HepG2 (cell line): ENCODE measurements around the gene GDF9. TPM values are rescaled to one million over a fixed set of nuclear protein-coding genes. Genes with fewer than 3 reads are reported as not detected.
A peak's percentile ranks its signal among the peaks of the same experiment; 100 is the strongest.

Experiments
- ARID5B ChIP-seq: IDR thresholded peaks from 2 replicates; pipeline ENCODE4 v1.4.0; 2020; ENCODE audit warnings: mild to moderate bottlenecking, missing genetic modification reagents
- CSRNP1 ChIP-seq: sonication (generic); formaldehyde crosslinking; IDR thresholded peaks from 2 replicates; pipeline ENCODE4 v1.8.1; 2023; ENCODE audit warnings: mild to moderate bottlenecking, missing genetic modification reagents
- GLI4 ChIP-seq: sonication (generic); formaldehyde crosslinking; IDR thresholded peaks from 2 replicates; pipeline ENCODE4 v1.5.1; 2020; ENCODE audit warnings: missing genetic modification reagents, mild to moderate bottlenecking, moderate library complexity, borderline replicate concordance
- JUN ChIP-seq: sonication (generic); formaldehyde crosslinking; IDR thresholded peaks from 2 replicates; pipeline ENCODE4 v1.4.0; 2020; ENCODE audit warnings: mild to moderate bottlenecking, missing genetic modification reagents
- KDM2A ChIP-seq: sonication (generic); formaldehyde crosslinking; IDR thresholded peaks from 2 replicates; pipeline ENCODE4 v1.4.0; 2020; ENCODE audit warnings: low read depth, missing genetic modification reagents, borderline replicate concordance
- NPAS2 ChIP-seq: sonication (generic); formaldehyde crosslinking; IDR thresholded peaks from 2 replicates; pipeline ENCODE4 v1.8.0; 2022; ENCODE audit warnings: mild to moderate bottlenecking, missing genetic modification reagents, borderline replicate concordance
- STAG1 ChIP-seq: sonication (generic); formaldehyde crosslinking; IDR thresholded peaks from 2 replicates; pipeline ENCODE4 v1.4.0; 2020; ENCODE audit warnings: missing genetic modification reagents
- TBL1XR1 ChIP-seq: fragments of 150-350 bp; IDR thresholded peaks from 2 replicates; pipeline ENCODE4 v1.6.1; 2014; ENCODE audit warnings: borderline replicate concordance, low read length; ENCODE audit not compliant: partially characterized antibody
- TBP ChIP-seq: sonication (generic); formaldehyde crosslinking; IDR thresholded peaks from 2 replicates; pipeline ENCODE4 v1.5.0; 2020; ENCODE audit warnings: missing genetic modification reagents
- ZFYVE20 ChIP-seq: sonication (generic); formaldehyde crosslinking; IDR thresholded peaks from 2 replicates; pipeline ENCODE4 v1.8.0; 2023; ENCODE audit warnings: low read depth, mild to moderate bottlenecking, moderate library complexity, missing genetic modification reagents, borderline replicate concordance
- ZKSCAN1 ChIP-seq: fragments of 150-350 bp; IDR thresholded peaks from 2 replicates; pipeline ENCODE4 v1.6.1; 2014; ENCODE audit warnings: low read length
- ZNF546 ChIP-seq: sonication (generic); formaldehyde crosslinking; conservative IDR thresholded peaks from 2 replicates; pipeline ENCODE4 v1.8.1; 2023; ENCODE audit warnings: mild to moderate bottlenecking, missing genetic modification reagents
- ZNF792 ChIP-seq: IDR thresholded peaks from 2 replicates; pipeline ENCODE4 v1.6.1; 2016
- ZNF891 ChIP-seq: sonication (generic); formaldehyde crosslinking; IDR thresholded peaks from 2 replicates; pipeline ENCODE4 v1.5.0; 2020; ENCODE audit warnings: mild to moderate bottlenecking, missing genetic modification reagents
- ZZZ3 ChIP-seq: sonication (generic); formaldehyde crosslinking; IDR thresholded peaks from 2 replicates; pipeline ENCODE4 v1.4.0; 2020; ENCODE audit warnings: missing genetic modification reagents, mild to moderate bottlenecking, borderline replicate concordance
- polyA plus RNA-seq, 8 experiments: library from polyadenylated mRNA; depleted of rRNA in 3 of 8; stranded (reverse) in 7 of 8; unstranded in 1 of 8; fragments of >200 nt; fragmentation: Illumina TruSeq in 4 of 8; extraction: Trizol in 4 of 8; gene quantifications; 2 replicates each; pipeline versions ENCODE4 v1.2.1 to v1.2.3, GENCODE V29; 2011 to 2016; ENCODE audit warnings: low read depth in 4 of 8, missing spikeins in 1 of 8, mixed read lengths in 1 of 8; ENCODE audit not compliant: insufficient read depth in 1 of 8
- total RNA-seq, 5 experiments: library from RNA; depleted of rRNA; stranded (reverse); fragments of >200 nt; fragmentation: Illumina TruSeq; extraction: Trizol; gene quantifications; 2 replicates each; pipeline ENCODE4 v1.2.3, GENCODE V29; 2016; ENCODE audit warnings: low read depth in 1 of 5
- TF ChIP-seq, protein P1 (sequence below): IDR thresholded peaks from 2 replicates; pipeline ENCODE4 v1.6.1; 2016; ENCODE audit warnings: missing genetic modification reagents, missing compliant biosample characterization
- TF ChIP-seq, protein P2 (sequence below): sonication (generic); formaldehyde crosslinking; IDR thresholded peaks from 2 replicates; pipeline ENCODE4 v1.5.1; 2020; ENCODE audit warnings: mild to moderate bottlenecking, missing genetic modification reagents, borderline replicate concordance
- TF ChIP-seq, protein P3 (sequence below): IDR thresholded peaks from 2 replicates; pipeline ENCODE4 v1.6.1; 2016
- TF ChIP-seq, protein P4 (sequence below): sonication (generic); formaldehyde crosslinking; conservative IDR thresholded peaks from 2 replicates; pipeline ENCODE4 v1.4.0; 2020; ENCODE audit warnings: mild to moderate bottlenecking, missing genetic modification reagents, moderate library complexity

The GDF9 gene
- total and polyA plus RNA-seq, 2 of the 13 experiments (the other 11 are each of a cell fraction or from before 2014, with no cell fraction given): 0.33 to 0.38 TPM

DNA sequence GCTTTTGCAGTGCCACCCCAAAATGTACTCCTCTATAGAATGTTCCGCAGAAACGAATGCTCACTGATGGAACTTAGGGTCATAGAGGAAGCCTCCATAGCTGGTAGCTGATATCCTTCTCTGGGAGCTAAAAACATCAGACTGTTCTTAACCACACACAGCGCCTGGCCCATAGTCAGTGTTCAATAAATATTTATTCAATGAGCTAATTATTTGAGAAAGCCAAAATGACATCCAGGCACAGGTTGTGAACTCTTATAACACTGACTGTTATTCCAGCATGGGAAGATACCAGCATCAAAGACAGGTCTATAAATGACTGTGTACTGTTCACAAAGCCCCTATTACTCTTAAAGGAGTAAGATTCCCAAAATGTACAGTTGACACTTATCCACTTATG, 12.9 kb downstream of the GDF9 start (continued):
- TF ChIP-seq TBL1XR1 (no peak), NPAS2 (CRISPR knock-in tag) (no peak), ZNF792 (CRISPR knock-in tag) (0 out of 2 replicates have a peak, but pooled peaks have one; percentile 30), ZNF546 (CRISPR knock-in tag) (no peak), GLI4 (CRISPR knock-in tag) (no peak), STAG1 (CRISPR knock-in tag) (no peak), ZZZ3 (CRISPR knock-in tag) (no peak), ZFYVE20 (CRISPR knock-in tag) (no peak), JUN (CRISPR knock-in tag) (0 out of 2 replicates have a peak, but pooled peaks have one; percentile 35), TBP (CRISPR knock-in tag) (no peak), ZNF891 (no peak), ARID5B (CRISPR knock-in tag) (peak; percentile 44; the same call in 1 of the 2 replicates), CSRNP1 (CRISPR knock-in tag) (no peak), KDM2A (CRISPR knock-in tag) (no peak), ZKSCAN1 (peak; percentile 78)
- TF ChIP-seq, protein P1, sequence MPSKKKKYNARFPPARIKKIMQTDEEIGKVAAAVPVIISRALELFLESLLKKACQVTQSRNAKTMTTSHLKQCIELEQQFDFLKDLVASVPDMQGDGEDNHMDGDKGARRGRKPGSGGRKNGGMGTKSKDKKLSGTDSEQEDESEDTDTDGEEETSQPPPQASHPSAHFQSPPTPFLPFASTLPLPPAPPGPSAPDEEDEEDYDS (CRISPR knock-in tag): no peak
- TF ChIP-seq, protein P2, sequence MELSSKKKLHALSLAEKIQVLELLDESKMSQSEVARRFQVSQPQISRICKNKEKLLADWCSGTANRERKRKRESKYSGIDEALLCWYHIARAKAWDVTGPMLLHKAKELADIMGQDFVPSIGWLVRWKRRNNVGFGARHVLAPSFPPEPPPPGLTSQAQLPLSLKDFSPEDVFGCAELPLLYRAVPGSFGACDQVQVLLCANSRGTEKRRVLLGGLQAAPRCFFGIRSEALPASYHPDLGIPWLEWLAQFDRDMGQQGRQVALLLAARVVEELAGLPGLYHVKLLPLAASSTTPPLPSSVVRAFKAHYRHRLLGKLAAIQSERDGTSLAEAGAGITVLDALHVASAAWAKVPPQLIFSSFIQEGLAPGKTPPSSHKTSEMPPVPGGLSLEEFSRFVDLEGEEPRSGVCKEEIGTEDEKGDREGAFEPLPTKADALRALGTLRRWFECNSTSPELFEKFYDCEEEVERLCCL (CRISPR knock-in tag): no peak
- TF ChIP-seq, protein P3, sequence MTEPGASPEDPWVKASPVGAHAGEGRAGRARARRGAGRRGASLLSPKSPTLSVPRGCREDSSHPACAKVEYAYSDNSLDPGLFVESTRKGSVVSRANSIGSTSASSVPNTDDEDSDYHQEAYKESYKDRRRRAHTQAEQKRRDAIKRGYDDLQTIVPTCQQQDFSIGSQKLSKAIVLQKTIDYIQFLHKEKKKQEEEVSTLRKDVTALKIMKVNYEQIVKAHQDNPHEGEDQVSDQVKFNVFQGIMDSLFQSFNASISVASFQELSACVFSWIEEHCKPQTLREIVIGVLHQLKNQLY: no peak
- TF ChIP-seq, protein P4, sequence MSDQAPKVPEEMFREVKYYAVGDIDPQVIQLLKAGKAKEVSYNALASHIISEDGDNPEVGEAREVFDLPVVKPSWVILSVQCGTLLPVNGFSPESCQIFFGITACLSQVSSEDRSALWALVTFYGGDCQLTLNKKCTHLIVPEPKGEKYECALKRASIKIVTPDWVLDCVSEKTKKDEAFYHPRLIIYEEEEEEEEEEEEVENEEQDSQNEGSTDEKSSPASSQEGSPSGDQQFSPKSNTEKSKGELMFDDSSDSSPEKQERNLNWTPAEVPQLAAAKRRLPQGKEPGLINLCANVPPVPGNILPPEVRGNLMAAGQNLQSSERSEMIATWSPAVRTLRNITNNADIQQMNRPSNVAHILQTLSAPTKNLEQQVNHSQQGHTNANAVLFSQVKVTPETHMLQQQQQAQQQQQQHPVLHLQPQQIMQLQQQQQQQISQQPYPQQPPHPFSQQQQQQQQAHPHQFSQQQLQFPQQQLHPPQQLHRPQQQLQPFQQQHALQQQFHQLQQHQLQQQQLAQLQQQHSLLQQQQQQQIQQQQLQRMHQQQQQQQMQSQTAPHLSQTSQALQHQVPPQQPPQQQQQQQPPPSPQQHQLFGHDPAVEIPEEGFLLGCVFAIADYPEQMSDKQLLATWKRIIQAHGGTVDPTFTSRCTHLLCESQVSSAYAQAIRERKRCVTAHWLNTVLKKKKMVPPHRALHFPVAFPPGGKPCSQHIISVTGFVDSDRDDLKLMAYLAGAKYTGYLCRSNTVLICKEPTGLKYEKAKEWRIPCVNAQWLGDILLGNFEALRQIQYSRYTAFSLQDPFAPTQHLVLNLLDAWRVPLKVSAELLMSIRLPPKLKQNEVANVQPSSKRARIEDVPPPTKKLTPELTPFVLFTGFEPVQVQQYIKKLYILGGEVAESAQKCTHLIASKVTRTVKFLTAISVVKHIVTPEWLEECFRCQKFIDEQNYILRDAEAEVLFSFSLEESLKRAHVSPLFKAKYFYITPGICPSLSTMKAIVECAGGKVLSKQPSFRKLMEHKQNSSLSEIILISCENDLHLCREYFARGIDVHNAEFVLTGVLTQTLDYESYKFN (CRISPR knock-in tag): 0 out of 2 replicates have a peak, but pooled peaks have one; percentile 38
